Endodermal cell (in vitro differentiated cells): ENCODE data around the gene SPDEF. TPM values are rescaled to one million over a fixed set of nuclear protein-coding genes. Genes with fewer than 3 reads are reported as not detected.

Experiments
- DNase-seq: peaks from one replicate; pipeline ENCODE4 v3.0.0-alpha.2; 2017
- H3K27ac ChIP-seq: 2 replicates; pipeline ENCODE4 v1.5.1; 2013; ENCODE audit warnings: mild to moderate bottlenecking, low read depth, low read length, moderate library complexity
- H3K27me3 ChIP-seq: 2 replicates; pipeline ENCODE4 v1.6.1; 2013; ENCODE audit warnings: mild to moderate bottlenecking, low read length, moderate library complexity; ENCODE audit not compliant: insufficient read depth, control insufficient read depth, poor library complexity, severe bottlenecking
- H3K36me3 ChIP-seq: 2 replicates; pipeline ENCODE4 v1.7.0; 2013; ENCODE audit warnings: mild to moderate bottlenecking, low read length, moderate library complexity; ENCODE audit not compliant: control insufficient read depth, insufficient read depth
- H3K4me1 ChIP-seq: one replicate; pipeline ENCODE4 v1.7.0; 2013; ENCODE audit warnings: low read length; ENCODE audit not compliant: control insufficient read depth, insufficient read depth
- H3K4me3 ChIP-seq: 2 replicates; pipeline ENCODE4 v1.5.1; 2013; ENCODE audit warnings: mild to moderate bottlenecking, low read length, moderate library complexity
- H3K9ac ChIP-seq: 2 replicates; pipeline ENCODE4 v1.6.1; 2013; ENCODE audit warnings: mild to moderate bottlenecking, low read length, moderate library complexity; ENCODE audit not compliant: poor library complexity, severe bottlenecking; ENCODE audit errors: extremely low read depth
- H3K9me3 ChIP-seq: 2 replicates; pipeline ENCODE4 v1.6.1; 2013; ENCODE audit warnings: mild to moderate bottlenecking, low read length, moderate library complexity; ENCODE audit not compliant: control insufficient read depth
- H3K27ac Mint-ChIP-seq: 2 replicates; pipeline ENCODE4 v1.8.0; 2020; ENCODE audit warnings: mixed read lengths
- H3K27me3 Mint-ChIP-seq: 2 replicates; pipeline ENCODE4 v1.8.0; 2021; ENCODE audit warnings: mild to moderate bottlenecking, mixed read lengths; ENCODE audit not compliant: insufficient read depth
- H3K36me3 Mint-ChIP-seq: 2 replicates; pipeline ENCODE4 v1.8.0; 2020; ENCODE audit warnings: low read depth, mixed read lengths
- H3K4me1 Mint-ChIP-seq: 2 replicates; pipeline ENCODE4 v1.8.0; 2020; ENCODE audit warnings: mixed read lengths
- H3K4me3 Mint-ChIP-seq: 2 replicates; pipeline ENCODE4 v1.8.0; 2020; ENCODE audit warnings: mild to moderate bottlenecking, moderate library complexity, mixed read lengths
- H3K9me3 Mint-ChIP-seq: 2 replicates; pipeline ENCODE4 v1.8.0; 2020; ENCODE audit warnings: mild to moderate bottlenecking, mixed read lengths
- WGBS, 2 experiments: methylation state at CpG; one replicate each; pipeline versions ENCODE4 v1.1.5 to v1.1.7; 2013; ENCODE audit warnings: missing lambda C conversion rate in 2 of 2, mixed read lengths in 1 of 2; ENCODE audit not compliant: insufficient coverage in 1 of 2, insufficient read length in 1 of 2; 5-methylcytosine and 5-hydroxymethylcytosine counted together
- total RNA-seq, 2 donors: library from RNA; stranded (reverse); fragmentation: NEBNext Ultra II Directional in 1 of 2; extraction: Animal tissue kit (Norgen Biotek cat#: 25700) in 1 of 2; gene quantifications; 2 replicates in 1 of 2; 3 replicates in 1 of 2; pipeline ENCODE4 v1.2.1, GENCODE V29; 2021
- TF ChIP-seq, protein P1 (sequence below): fragments of 200-600 bp; sonication (generic); conservative IDR thresholded peaks from 2 replicates; pipeline ENCODE4 v1.5.0; 2021; ENCODE audit warnings: antibody characterized with exemption, mild to moderate bottlenecking

SPDEF gene
- total RNA-seq, 2 donors from 2014 or later: 1.1 to 2.6 TPM

DNA sequence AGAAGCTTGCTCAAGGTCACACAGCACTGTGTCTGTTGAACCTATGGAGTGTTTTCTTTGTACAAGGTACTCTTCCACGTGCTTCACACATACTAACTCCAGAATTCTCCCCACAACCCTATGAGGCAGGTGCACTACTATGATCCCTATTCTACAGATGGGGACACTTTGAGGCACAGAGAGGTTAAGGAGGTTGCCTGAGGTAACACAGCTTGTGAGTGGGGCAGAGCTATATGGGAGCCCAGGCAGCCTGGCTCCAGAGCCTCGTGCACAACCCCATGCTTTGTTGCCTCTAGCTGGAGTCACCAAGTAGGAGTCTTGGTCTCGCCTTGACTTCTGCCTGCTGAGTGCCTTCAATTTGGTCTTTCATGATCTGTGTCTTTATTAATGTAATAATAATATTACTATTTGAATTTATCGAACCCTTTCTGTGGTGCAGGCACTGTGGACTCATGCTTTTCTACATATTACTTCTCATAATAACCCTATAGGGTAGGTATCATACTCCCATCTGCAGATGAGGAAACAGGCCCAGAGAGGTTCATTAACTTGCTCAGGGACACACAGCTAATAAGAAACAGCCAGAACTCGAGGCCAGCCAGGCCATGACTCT lies 13.3 kb upstream of the SPDEF start:
- peaks cover 5% of the 10 kb centered on the region for H3K4me1 ChIP-seq
- Mint-ChIP-seq H3K9me3 (no peaks in the 10 kb centered on the region), H3K36me3 (no peaks in the 10 kb centered on the region), H3K4me1 (peaks cover 25% of the 10 kb centered on the region), H3K27me3 (no peaks in the 10 kb centered on the region), H3K27ac (no peak overlapping the region), H3K4me3 (no peak overlapping the region)
- DNase-seq: no peak
- TF ChIP-seq, protein P1, sequence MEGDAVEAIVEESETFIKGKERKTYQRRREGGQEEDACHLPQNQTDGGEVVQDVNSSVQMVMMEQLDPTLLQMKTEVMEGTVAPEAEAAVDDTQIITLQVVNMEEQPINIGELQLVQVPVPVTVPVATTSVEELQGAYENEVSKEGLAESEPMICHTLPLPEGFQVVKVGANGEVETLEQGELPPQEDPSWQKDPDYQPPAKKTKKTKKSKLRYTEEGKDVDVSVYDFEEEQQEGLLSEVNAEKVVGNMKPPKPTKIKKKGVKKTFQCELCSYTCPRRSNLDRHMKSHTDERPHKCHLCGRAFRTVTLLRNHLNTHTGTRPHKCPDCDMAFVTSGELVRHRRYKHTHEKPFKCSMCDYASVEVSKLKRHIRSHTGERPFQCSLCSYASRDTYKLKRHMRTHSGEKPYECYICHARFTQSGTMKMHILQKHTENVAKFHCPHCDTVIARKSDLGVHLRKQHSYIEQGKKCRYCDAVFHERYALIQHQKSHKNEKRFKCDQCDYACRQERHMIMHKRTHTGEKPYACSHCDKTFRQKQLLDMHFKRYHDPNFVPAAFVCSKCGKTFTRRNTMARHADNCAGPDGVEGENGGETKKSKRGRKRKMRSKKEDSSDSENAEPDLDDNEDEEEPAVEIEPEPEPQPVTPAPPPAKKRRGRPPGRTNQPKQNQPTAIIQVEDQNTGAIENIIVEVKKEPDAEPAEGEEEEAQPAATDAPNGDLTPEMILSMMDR: no peak
- H3K9ac ChIP-seq: no peak overlapping the region
- H3K36me3 ChIP-seq: no peaks in the 10 kb centered on the region
- H3K27me3 ChIP-seq: no peaks in the 10 kb centered on the region
- 87 to 100% methylated on average over 2 to 5 of the region's 5 CpGs for WGBS, 2 experiments
- H3K9me3 ChIP-seq: no peaks in the 10 kb centered on the region
- H3K27ac ChIP-seq: no peak overlapping the region
- no peak overlapping the region for H3K4me3 ChIP-seq

DNA sequence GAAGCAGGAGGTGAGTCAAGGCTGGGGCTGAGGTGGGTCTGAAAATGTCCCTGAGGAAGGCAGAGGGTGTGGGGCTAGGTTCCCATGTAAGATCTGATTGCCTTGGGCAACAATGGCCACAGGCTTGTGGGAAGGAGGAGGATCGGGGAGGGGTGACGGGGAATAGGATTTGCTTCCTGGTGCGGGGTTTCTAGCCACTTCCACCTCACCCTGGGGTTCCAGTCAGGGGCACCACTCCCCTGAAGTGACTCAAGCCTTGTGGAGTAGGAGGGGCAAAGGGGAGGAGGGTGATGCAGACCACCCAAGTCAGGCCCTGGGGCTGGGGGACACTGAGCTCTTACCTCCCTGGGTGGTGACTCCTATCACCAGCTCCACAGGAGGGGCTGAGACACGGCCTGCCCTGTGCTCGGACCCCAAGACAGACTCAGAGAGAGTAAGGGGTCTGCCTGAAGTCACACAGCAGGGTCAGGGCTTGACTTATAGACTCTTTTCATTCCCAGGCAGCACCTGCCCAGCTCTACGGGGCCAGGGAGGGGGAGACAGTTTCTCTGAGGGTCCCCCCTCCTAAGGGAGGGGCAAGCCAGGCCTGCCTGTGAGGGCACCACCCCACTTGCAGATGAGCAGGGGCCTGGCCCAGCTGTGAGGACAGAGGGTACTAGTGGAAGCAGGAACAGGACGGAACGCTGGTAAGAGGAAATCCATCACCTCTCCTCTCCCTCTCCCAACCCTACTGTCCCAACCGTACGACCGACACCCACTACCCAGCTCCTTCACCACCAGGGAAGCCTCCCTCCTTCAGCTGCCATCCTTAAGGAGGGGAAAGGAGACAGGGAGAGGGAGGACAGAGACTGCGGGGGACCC lies 12.4 kb upstream of the SPDEF start:
- no peak for DNase-seq
- H3K27ac Mint-ChIP-seq: peak overlapping the region; percentile 48
- Histone ChIP-seq H3K27ac (no peak overlapping the region), H3K9me3 (no peaks in the 10 kb centered on the region), H3K4me3 (no peak overlapping the region), H3K36me3 (no peaks in the 10 kb centered on the region), H3K4me1 (peaks cover 5% of the 10 kb centered on the region), H3K9ac (no peak overlapping the region), H3K27me3 (no peaks in the 10 kb centered on the region)
- H3K4me3 Mint-ChIP-seq: no peak overlapping the region
- no peaks in the 10 kb centered on the region for H3K36me3 Mint-ChIP-seq
- TF ChIP-seq, protein P1: no peak
- H3K27me3 Mint-ChIP-seq: no peaks in the 10 kb centered on the region
- 47 to 80% methylated on average over 4 to 10 of the region's 12 CpGs for WGBS, 2 experiments
- peaks cover 22% of the 10 kb centered on the region for H3K4me1 Mint-ChIP-seq
- H3K9me3 Mint-ChIP-seq: no peaks in the 10 kb centered on the region

DNA sequence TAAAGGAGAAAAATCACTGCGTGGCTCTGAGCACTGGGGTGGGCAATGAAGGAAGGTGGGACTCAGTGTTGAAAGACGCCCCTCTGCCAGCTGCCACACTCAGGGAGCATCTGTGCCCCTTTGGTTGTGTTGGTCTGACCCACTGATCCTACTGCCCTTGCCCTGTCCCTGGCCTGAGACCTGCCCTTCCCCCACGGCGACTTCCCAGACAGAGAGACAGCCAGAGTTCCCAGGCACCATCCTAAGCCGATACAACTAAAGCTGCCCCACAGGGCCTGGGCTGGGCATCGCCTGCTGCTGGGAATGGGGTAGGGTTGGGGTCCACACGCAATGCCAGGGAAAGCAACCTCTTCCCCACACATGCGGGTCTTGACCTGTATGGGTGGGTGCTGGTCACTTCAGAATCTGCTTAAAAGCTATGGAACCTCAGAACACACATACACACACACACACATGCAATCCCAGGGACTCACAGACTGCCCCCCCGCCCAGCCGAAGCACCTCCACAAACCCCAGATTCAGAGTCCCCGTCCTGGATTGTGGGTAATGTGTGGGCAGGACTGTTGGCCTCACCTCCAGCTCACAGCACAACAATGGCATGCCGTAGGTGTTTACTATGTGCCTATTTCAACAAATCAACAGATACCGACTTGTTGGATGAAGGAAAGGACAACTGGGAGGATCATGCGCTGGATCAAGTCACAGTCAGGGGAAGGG lies 10.9 kb upstream of the SPDEF start:
- Histone ChIP-seq H3K27ac (no peak overlapping the region), H3K4me1 (peaks cover 17% of the 10 kb centered on the region), H3K9ac (no peak overlapping the region), H3K9me3 (no peaks in the 10 kb centered on the region), H3K27me3 (no peaks in the 10 kb centered on the region), H3K4me3 (no peak overlapping the region), H3K36me3 (no peaks in the 10 kb centered on the region)
- peak overlapping the region; percentile 78 for H3K27ac Mint-ChIP-seq
- H3K36me3 Mint-ChIP-seq: no peaks in the 10 kb centered on the region
- 73 to 91% methylated on average over 2 to 14 of the region's 14 CpGs for WGBS, 2 experiments
- TF ChIP-seq, protein P1: no peak
- no peak overlapping the region for H3K4me3 Mint-ChIP-seq
- peak; percentile 72 for DNase-seq
- H3K9me3 Mint-ChIP-seq: no peaks in the 10 kb centered on the region
- no peaks in the 10 kb centered on the region for H3K27me3 Mint-ChIP-seq
- peaks cover 28% of the 10 kb centered on the region for H3K4me1 Mint-ChIP-seq
